Erythroblast (primary cell): ENCODE results near the gene STMN3.
"Not testable (repeated sequence)": the region's sequence is repeated elsewhere in the genome, so short reads cannot be mapped to it uniquely, and the experiment has no call there.

Experiments used
- DNase-seq, 2 experiments: peaks; one replicate each; lab custom pipeline; 2025; lab: John Stamatoyannopoulos, UW
- GATA1 ChIP-seq: IDR thresholded peaks from 2 replicates; pipeline ENCODE4 v1.6.1; 2011; ENCODE audit warnings: low read depth, mild to moderate bottlenecking, control low read depth, low read length, moderate library complexity
- POLR2A ChIP-seq: IDR thresholded peaks from 2 replicates; pipeline ENCODE4 v1.6.1; 2011; ENCODE audit warnings: mild to moderate bottlenecking, low read length

STMN3 gene

DNA sequence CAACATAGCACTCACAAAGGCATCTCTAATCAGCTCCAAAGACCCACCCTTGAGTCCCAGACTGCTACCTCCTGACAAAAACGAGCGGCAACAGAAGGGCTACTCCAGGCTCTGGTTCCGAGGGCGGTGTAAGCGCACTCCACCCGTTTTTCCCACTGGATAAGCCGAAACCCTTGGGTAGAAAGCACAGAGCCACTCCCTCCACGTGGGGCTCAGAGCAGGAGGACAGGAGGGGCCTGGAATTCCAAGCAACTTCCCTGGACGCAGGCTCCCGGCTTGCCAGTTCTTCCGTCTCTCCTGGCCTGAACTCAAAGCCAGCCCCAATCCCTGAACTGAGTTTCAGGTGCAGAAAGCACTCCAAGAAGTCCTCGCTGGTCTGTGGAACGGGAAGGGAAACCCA is 33.7 kb downstream of the STMN3 start:
- TF ChIP-seq POLR2A (no peak), GATA1 (no peak)
- DNase-seq: no peak

DNA sequence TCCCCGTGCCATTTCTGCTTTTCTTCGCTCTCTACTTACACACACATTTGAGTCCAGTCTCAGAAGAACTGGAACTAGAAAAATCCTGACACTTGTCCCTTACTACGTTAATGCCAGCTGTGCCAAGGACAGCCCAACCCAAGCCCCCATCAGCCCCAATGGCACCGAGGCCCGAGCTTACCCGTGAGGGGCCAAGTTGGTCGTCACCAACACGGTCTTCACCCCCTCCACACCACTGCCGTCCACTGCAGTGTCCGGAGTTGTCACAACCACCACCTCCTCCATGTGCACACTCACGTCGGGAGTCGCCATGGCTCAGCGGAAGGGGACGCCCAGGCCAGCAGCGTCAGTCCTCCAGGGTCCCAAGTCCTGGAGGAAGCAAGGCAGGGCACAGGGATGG is 34.1 kb downstream of the STMN3 start:
- no peak for DNase-seq
- TF ChIP-seq POLR2A: no peak
- TF ChIP-seq GATA1: no peak

DNA sequence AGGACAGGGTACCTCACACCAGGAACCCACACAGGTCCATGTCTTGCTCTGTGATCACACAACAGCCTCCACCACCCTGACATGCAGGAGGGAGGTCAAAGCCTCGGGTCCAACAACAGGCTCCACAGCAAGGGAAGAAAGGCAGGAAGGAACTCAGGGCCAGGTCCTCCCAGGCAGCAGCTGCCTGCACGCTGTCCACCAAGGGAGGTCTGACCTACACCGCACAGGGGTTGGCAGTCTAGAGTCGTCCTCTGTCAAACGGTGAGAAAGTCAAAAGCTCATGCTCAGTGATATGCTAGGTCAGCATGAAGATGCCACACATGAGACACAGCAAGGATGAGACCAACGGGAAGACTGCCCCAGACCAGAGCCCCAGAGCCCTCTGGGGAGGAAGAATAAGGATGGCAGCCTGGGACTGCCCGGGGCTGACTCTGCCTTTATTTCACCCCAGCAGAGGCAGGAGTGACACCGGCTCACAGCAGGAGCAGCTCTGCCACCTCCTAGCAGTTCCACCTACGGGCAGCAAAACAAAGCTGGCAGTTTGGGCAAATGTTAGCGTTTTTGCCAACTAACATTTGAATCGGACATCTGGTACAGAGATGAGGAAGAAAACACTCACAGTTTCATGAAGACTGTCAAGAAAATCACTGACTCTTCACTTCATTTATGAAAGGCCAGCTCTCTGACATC is 34.8 kb downstream of the STMN3 start:
- DNase-seq: no peak

DNA sequence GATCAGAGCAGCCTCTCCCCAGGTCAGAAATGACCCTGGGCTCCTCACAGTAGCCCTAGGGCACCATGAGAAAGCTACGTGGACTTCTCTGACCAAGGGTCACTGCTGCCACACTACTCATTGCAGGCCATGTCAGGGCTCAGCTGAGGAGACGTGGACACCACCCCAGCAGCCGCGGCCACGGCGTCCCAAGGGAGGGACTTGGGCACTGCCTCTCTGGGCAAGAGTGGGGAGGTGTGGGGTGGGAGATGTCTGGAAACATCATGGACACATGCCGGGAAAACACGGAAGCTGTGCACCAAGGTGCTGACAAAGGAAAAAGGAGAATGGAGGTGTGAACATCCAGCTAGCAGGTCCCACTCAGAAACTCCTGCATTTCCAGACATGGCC is 35.4 kb downstream of the STMN3 start:
- TF ChIP-seq POLR2A (no peak), GATA1 (no peak)
- no peak for DNase-seq

More for the DNA sequence above, 34.8 kb downstream of the STMN3 start:
- no peak for TF ChIP-seq POLR2A
- TF ChIP-seq GATA1: no peak

DNA sequence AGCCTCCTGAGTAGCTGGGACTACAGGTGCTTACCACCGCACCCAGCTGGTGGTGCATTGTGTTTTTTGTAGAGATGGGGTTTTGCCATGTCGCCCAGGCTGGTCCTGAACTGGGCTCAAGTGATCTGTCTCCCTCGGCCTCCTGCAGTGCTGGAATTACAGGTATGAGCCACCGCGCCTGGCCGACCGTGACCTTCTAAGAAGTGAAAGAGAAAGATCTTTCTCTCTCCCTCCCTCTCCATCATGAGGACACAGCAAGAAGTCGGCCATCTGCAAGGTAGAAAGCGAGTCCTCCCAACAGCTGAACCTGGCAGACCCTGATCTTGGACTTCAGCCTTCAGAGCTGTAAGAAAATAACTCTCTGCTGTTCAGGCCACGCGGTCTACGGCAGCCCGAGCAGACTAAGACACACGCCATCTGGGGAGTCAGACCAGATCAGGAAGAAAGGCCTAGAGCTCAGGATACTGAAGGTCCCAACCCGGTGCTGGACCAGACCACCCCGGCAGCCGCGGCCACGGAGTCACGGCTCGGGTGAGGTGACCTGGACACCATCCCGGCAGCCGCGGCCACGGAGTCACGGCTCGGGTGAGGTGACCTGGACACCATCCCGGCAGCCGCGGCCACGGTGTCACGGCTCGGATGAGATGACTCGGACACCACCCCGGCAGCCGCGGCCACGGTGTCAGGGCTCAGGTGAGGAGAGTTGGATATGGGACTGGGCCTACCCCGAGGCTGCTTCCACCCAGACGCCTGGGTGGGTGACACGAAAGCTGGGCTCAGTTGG is 35.9 kb downstream of the STMN3 start:
- no peak for DNase-seq
- TF ChIP-seq GATA1: no peak
- no peak for TF ChIP-seq POLR2A

DNA sequence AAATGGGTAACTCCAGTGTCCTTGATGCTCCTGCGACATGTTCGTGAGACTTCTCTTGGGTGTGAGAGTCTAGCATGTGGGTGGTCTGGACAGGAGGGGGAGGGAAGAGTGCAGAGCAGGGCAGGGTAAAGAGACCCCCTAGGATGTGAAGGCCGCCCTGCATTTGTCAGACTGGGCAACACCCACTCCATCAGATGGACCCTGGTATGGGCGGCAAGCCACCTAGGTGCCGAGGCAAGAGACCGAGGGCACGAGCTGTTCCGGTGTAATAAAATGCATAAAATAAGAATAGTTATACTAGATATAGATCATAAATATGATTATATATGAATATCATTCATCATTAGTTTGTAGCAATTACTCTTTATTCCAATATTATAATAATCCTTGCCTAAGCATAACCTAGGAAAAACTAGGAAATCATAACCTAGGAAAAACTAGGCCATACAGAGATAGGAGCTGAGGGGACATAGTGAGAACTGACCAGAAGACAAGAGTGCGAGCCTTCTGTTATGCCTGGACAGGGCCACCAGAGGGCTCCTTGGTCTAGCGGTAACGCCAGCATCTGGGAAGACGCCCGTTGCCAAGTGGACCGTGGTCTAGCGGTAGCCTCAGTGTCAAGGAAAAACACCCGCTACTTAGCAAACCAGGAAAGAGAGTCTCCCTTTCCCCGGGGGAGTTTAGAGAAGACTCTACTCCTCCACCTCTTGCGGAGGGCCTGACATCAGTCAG is 39.2 kb downstream of the STMN3 start:
- not testable (repeated sequence) for DNase-seq

DNA sequence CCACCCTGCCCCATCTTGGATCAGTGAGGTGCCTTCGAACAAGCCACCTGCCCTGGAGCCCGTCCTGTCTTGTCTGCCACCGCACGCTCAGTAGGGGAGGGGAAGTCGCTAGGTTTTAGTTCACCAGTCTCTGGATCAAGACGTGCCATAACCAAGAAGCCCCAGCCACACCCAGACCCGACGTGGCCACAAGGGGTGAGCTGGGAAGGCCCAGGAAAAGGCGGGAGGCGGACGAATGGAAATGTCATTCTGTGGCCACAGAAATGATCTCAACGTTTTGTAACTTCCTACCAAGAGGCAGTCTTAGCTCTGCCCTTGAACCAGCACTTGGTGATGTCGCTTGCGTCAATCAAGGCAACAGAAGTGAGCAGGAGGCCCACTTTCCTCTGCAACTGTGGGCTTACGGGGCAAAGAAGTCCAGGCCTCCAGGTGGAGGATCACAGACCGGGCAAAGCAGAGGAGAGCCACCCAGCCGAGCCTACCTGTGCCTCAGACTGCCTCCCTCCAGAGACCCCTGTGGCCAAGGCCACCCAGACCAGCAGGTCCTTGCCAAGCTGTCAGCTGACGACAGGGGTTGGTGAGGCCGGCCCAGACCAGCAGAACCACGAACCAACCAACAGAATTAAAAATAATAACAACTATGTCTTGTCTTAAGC is 40.8 kb downstream of the STMN3 start:
- no peak for DNase-seq
- no peak for TF ChIP-seq GATA1
- TF ChIP-seq POLR2A: no peak

DNA sequence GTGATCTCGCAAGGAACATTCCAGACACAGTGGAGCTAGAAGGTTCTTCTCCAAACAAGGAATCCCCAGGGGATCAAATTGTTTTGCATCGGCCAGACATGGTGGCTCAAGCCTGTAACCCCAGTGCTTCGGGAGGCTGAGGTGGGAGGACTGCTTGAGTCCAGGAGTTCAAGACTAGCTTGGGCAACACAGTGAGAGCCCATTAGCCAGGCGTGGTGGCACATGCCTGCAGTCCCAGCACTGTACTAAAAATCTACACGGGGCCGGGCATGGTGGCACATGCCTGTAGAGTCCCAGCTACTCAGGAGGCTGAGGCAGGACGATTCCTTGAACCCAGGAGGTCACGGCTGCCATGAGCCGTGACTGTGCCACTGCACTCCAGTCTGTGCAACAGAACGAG is 41.6 kb downstream of the STMN3 start:
- no peak for TF ChIP-seq POLR2A
- no peak for TF ChIP-seq GATA1

DNA sequence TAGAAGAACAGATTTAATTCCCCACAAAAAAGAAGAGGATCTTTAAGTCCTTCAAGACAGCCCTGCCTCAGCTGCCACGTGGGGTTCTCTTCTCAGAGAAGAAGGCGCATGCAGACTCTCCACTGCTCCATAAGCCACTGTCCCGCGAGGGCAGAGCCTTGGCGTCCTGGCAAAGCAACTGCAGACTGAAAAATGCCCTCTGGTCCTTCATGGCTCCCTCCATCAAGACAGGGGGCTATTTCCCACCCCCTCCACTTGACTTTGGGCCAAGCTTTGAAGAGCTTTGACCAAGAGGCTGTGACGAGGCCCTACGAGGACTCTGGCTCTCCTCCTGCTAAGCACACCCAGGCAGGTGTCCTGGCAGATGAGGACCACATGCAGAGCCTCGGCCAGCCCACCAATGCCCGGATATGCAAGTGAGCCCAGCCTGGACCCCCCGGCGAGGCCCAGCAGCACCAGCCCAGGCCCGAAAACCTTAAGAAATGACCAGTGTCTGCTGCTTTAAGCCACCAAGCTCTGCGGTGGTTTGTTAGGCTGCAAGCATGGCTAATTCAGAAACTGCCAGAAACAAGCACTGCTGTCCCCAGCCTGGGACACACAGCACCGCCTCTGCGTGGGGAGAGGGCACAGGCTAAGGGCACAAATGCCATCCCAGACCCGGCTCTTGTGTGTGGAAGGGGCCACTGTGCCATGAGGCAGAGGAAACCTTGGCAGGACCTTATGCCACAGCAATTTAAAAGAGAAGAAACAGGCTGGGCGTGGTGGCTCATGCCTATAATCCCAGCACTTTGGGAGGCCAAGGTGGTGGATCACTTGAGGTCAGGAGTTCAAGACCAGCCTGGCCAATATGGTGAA is 42.4 kb downstream of the STMN3 start:
- TF ChIP-seq GATA1 (no peak), POLR2A (no peak)

More for the DNA sequence above, 41.6 kb downstream of the STMN3 start:
- no peak for DNase-seq

DNA sequence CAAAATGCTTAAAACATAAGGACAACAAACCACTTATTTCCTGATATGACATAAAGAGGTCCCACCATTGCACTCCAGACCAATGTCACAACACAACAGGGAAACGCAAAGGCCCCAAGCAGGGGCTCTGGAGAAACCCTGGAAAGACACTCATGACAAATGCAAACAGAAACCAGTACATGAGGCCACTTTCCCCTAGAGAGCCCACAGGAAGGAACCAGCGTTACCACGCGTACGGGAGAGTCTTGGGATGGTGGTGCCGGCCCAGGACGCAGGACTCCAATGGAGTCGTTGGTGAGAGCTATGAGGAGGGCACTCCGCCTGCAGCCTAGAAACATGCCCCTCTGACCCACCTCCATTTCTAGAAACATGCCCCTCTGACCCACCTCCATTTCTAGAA is 46.5 kb downstream of the STMN3 start:
- TF ChIP-seq POLR2A: no peak
- TF ChIP-seq GATA1: no peak

More for the DNA sequence above, 42.4 kb downstream of the STMN3 start:
- no peak for DNase-seq

DNA sequence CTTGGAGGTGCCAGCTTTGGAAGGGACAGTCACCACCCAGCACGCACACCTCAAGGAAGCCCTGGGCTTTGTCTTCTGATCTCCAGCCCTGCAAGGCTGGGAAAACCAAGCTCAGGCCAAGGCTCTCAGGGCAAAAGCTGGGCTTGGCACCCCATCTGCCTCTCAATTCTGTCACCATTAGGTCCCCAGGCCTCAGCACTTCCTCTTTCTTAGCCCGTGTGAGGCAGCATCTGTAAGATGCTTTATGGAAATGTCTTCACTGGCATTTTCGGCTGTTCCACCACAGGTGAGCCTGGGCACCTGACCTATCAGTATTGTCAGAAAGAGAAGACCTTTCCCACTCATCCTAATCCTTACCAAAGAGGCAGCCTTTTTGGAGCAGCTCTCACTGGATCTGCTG is 50.9 kb downstream of the STMN3 start:
- no peak for DNase-seq
- TF ChIP-seq GATA1 (no peak), POLR2A (no peak)

More for the DNA sequence above, 46.5 kb downstream of the STMN3 start:
- no peak for DNase-seq

DNA sequence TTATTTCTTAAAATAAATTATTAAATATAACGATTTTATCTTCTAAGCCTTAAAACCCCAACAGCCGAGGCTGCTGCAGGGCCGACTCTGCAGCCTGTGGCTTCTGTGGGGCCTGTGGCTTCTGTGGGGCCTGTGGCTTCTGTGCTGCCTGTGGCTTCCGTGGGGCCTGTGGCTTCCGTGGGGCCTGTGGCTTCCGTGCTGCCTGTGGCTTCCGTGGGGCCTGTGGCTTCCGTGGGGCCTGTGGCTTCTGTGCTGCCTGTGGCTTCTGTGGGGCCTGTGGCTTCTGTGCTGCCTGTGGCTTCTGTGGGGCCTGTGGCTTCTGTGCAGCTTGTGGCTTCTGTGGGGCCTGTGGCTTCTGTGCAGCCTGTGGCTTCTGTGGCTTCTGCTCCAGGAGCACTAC is 51.5 kb downstream of the STMN3 start:
- DNase-seq: not testable (repeated sequence)
